HG02642 (cell line): ENCODE results near the gene IL32.
"Not testable (repeated sequence)": the region's sequence is repeated elsewhere in the genome, so short reads cannot be mapped to it uniquely, and the experiment has no call there.

Source experiments
- ATAC-seq: cut with Tn5 transposase; IDR thresholded peaks from one replicate; pipeline ENCODE4 v1.9.1; 2021; ENCODE audit warnings: mild to moderate bottlenecking; ENCODE audit not compliant: unreplicated experiment, poor library complexity

IL32 gene

DNA sequence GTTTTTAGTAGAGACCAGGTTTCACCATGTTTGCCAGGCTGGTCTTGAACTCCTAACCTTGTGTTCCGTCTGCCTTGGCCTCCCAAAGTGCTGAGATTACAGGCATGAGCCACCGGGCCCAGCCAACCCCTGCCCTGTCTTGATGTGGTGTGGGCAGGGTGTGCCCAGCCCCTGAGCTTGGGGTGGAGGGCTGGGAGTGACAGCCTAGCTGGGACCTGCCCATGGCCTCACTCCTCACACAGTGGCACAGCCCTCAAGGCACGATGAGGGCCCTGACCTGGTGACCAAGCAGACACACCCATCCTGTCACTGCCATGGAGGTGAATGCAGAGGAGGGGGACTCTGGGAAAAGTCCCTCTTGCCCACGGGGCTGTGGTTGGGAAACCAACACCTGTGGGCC, 3.0 kb downstream of the IL32 start:
- ATAC-seq: no peak

DNA sequence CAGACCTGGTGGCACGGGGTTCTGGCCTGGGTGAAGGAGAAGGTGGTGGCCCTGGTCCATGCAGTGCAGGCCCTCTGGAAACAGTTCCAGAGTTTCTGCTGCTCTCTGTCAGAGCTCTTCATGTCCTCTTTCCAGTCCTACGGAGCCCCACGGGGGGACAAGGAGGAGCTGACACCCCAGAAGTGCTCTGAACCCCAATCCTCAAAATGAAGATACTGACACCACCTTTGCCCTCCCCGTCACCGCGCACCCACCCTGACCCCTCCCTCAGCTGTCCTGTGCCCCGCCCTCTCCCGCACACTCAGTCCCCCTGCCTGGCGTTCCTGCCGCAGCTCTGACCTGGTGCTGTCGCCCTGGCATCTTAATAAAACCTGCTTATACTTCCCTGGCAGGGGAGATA, 3.7 kb downstream of the IL32 start:
- not testable (repeated sequence) for ATAC-seq

DNA sequence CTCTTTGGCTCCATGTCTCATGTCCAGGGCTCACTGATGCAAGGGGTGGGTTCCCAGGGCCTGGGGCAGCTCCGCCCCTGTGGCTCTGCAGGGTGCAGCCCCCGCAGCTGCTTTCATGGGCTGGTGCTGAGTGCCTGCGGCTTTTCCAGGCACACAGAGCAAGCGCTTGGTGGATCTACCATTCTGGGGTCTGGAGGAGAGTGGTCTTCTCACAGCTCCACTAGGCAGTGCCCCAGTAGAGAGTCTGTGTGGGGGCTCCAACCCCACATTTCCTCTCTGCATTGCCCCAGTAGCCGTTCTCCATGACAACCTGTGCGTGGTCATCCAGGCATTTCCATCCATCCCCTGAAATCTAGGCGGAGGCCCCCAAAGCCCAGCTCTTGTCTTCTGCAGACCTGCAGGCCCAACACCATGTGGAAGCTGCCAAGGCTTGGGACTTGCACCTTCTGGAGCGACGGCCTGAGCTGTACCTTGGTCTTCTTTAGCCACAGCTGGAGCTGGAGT, 5.2 kb downstream of the IL32 start:
- no peak for ATAC-seq

DNA sequence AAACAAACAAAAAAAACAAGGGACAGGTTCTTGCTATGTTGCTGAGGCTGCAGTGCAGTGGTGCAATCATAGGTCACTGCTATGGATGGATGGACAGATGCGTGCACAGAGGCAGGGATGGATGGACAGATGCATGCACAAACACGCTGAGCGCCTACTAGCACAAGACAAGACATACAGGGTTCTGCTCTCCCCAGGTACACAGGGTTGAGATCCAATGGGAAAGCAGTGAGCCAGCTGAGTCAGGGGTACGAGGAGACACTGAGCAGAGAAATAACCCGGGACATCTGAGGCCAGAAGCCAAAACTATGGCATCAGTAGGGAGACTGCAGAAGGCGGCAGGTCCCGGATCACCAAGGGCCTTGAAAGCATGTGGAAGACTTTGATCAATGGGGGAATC, 6.2 kb downstream of the IL32 start:
- ATAC-seq: no peak

DNA sequence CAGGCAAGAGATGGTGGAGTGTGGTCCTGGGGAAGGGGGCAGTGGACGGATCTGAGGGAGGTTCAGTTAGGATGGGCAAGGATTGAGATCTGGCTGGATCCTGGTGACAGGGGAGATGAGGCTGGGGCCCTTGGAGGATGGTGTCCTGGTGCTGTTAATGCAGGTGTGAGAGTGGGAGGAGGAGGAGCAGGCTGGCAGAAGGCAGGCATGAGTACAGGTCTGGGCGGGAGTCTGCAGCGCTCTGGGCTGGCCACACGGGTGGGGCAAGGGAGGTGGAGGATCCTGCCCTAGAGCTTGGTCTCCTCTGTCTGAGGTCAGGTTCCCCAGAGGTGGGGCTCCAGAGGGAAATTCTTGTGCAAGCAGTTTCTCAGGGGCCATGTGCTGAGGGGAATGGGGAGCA, 6.7 kb downstream of the IL32 start:
- not testable (repeated sequence) for ATAC-seq

DNA sequence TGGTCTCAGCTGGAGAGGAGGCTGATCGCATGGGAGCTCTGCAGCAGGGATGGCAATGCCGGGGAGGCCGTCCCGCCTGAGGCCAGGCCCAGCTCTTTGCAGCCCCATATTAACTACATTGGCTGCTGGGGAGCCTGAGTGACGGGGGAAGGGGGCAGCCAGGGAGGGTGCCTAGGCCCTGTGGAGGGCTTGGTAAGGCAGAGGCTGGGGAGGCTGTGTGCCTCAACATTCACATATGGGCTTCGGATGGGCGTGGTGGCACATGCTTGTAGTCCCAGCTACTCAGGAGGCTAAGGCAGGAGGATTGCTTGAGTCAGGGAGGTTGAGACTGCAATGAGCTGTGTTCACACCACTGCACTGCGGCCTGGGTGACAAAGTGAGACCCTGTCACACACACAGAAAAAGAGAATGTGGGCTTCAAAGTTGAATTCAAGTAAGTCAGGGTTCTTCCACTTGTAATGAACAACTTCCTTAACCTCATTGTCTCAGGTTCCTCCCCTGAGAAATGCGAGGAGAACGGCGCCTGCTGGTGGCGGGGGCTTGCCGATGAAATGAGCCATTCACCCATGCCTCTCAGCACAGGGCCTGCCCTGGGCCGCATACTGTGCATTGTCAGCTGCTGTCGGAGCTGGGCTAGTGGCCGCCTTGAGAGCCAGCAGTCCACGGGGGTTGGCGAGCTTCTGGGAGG, 7.3 kb downstream of the IL32 start:
- ATAC-seq: not testable (repeated sequence)

DNA sequence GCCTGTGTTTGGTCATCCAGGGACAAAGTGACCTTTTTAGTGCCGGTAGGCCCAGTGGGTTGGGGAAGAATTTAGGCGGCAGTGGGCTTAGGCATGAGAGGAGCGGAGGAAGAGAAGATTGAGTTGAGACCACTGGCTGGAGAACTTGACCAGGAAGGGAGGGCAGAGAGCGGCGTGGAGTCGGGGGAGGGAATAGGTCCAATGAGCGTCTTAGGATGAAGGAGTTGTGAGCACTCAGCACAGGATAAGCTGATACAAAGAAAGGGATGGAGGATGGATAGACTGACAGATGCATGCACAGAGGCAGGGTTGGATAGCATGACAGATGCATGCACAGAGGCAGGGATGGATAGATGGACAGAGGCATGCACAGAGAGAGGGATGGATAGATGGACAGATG, 8.0 kb downstream of the IL32 start:
- ATAC-seq: no peak

DNA sequence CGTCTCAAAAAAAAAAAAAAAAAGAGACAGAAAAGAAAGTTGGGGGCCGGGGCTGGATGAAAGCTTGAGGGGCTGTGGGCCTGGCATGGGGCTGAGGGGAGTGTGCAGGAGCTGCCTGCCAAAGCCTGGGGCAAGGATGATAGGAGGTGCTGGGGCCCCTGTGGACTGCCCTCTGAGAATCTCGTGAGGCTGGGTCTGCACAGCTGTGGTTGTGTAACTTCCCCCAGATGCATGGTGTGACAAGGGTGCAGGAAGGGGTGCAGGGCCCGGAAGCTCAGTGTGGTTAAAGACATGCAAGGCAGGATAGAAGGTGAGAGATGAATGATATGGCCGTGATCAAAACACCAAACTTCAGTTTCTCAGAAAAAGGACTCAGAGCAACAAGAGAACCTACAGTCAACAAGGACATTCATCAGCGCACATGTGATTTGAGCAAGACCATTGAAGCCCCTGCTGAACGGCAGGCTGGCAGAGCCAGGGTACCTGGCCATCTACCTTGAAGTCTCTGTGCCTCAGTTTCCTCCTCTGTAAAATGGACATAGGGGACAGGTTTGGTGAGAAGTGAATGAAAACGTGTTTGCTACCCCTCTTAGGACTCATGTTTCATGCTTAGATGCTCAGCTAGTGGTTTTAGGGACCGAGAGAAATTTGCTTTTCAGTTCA, 9.6 kb downstream of the IL32 start:
- peak; percentile 51 for ATAC-seq

DNA sequence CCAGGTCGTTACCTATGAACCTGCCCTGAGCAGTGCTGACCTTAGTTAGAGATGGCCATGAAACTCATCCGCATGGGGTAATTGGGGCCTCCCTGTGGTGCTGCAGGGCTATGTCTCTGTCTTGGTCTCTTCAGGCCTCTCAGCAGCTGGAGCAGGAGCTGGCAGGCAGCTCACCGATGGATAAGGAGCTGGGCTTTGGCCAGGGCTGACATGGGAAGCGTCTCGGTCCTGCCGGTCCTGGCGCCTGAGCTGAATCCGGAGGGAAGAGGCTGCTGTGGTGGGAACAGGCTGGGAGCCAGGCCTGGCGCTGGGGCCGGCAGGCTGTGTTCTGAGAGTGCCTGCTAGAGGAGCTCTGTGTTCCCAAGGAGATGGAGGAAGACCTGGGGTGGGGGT, 10.1 kb downstream of the IL32 start:
- ATAC-seq: no peak

DNA sequence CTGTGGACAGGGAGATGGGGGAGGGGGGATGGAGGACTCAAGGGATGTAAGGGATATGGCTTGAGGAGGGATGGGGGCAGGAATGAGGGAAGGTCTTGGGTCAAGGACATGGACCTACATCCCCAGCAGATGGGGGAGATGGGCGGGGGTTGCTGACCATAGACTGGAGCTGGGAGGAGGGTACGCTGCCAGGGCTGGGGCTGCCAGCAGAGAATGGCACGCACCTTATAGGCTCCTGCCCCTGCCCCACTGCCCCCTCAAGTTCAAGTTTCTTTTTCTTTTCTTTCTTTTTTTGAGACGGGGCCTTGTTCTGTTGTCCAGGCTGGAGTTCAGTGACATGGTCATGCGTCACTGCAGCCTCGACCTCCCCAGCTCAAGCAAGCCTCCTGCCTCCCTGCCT, 10.5 kb downstream of the IL32 start:
- not testable (repeated sequence) for ATAC-seq

DNA sequence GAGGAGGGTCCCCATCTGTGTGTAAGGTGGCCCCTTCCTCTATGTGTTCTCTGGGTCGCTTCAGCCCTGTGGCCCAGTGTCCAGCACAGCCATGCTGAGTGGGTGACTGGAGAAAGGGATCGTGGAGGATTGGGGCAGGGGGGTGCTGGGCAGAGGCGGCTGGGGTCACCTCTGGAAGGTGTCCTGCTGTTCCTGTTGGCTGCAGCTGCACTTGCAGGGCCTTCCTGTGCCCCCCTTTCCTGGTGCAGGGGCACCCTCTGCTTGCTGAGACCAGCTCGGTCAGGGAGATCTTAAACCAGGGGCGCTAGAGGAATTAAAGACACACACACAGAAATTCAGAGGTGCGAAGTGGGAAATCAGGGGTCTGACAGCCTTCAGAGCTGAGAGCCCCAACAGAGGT, 11.1 kb downstream of the IL32 start:
- ATAC-seq: no peak

DNA sequence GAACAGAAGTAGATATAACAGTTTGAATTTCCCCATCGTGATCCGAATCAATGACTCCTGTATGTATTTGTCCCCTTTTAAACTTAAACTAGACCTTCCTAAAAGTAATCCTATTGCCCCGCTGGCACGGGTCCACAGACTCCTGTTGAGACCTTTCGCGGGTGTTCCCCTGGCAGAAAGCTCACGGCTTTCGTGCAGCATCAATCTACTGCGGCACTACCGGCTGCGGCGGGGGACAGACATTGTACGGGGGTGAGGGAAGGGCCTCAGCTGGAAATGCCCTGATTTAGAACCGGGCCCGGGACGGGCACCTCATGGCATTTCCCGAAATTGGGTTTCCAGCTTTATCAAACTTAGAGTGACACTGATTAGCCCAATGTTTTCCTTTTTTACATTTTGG, 14.6 kb downstream of the IL32 start:
- ATAC-seq: no peak

DNA sequence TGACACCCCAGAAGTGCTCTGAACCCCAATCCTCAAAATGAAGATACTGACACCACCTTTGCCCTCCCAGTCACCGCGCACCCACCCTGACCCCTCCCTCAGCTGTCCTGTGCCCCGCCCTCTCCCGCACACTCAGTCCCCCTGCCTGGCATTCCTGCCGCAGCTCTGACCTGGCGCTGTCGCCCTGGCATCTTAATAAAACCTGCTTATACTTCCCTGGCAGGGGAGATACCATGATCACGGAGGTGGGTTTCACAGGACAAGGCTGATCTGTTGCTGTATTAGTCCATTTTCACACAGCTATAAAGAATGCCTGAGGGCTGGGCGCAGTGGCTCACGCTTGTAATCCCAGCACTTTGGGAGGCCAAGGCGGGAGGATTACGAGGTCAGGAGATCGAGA, 16.5 kb downstream of the IL32 start:
- ATAC-seq: not testable (repeated sequence)

DNA sequence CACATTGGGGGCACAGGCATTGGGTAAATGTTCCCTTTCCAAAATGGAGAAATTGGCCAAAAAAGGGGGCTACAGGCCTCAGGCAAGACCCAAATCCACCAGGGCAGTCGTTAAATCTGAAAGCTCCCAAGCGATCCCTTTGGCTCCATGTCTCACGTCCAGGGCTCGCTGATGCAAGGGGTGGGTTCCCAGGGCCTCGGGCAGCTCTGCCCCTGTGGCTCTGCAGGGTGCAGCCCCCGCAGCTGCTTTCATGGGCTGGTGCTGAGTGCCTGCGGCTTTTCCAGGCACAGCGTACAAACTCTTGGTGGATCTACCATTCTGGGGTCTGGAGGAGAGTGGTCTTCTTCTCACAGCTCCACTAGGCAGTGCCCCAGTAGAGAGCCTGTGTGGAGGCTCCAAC, 18.0 kb downstream of the IL32 start:
- ATAC-seq: not testable (repeated sequence)

DNA sequence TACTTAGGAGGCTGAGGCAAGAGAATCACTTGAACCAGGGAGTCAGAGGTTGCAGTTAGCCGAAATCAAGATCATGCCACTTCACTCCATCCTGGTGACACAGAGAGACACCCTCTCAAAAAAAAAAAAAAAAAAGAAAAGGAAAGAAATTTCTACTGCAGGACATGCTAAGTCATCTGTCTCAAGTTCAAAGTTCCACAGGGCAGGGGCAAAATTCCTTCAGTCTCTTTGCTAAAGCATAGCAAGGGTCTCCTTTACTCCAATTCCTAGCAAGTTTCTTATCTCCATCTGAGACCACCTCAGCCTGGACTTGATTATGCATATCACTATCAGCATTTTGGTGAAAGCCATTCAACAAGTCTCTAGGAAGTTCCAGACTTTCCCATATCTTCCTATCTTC, 19.1 kb downstream of the IL32 start:
- ATAC-seq: no peak

DNA sequence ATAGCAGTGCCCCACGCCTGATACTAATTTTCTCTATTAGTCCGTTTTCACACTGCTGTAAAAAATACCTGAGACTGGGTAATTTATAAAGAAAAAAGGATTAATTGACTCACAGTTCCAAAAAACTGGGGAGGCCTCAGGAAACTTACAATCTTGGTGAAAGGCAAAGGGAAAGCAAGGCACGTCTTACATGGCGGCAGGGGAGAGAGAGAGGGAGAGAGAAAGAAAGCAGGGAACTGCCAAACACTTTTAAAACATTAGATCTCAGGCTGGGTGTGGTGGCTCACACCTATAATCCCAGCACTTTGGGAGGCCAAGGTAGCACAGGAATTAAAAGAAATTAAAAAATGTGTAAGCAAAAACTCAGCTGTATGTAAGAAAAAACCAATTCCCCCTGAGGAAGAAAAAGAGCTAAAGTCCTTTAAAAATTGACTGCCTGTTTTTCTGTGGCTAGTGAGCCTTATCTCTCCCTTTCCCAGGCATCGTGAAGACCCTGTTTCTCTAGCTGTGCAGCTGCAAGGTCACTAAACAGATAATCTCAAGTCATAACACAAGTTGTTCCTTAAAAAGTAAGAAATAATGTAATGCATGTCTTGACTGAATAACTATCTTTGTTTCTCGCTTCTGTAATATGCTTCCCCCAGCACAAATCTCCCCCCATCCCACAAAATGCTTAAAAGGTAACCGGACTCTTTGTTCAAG, 19.7 kb downstream of the IL32 start:
- ATAC-seq: no peak

DNA sequence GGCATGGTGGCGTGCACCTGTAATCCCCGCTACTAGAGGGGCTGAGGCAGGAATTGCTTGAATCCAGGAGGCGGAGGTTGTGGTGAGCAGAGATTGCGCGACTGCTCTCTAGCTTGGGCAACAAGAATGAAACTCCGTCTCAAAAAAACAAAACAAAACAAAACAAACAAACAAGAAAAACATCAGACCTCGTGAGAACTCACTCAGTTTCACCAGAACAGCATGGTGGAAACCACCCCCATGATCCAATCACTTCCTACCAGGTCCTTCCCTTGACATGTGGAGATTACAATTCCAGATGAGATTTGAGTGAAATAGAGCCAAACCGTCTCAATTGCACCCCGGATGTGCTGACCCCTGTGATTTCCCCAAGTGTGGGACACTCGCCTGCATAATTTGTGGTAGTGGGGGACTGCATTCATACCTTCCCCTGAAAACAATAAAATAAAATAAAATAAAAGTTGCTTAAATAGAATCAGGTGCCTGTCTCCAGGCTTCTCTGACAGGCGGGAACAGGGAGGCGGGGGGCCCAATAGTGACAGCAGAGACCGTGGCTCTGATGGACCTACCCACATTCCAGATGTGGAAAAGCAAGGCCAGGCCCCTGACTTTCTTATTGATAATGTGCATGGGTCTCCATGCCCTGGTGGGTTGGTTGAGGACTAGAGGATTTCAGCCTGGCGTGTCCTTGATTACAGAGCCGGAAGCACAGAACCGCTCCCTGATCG, 20.6 kb downstream of the IL32 start:
- ATAC-seq: no peak

DNA sequence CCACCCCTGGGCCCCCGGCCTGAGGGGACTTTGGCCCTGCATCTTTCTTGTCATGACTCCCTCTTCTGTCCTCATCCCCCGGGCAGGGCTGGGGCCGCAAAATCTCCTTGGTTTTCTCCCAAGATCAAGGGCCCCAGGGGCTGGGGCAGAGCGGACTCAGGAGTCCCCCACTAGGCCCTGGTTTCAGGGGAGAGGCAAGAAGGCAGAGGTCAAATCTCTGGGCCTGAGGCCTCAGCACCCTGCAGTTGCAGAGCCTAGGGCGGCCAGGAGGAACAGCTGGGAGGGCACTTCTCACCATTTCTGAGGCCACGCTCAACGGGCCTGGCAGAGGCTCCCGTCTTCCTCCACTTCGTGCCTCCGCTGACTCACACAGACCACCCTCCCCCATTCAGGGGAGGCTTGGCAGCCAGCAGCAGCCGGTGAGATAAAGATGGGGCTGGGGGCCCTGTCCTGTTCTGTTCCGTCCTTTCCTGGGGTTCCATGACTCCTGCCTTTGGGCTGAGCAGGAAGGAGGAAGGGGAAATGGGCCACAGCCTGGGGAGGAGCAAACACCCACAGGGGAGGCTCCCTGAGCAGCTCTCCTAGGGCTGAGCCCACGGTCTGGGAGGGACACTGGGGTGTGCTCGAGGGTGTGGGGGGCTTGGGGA, 21.3 kb downstream of the IL32 start:
- no peak for ATAC-seq

DNA sequence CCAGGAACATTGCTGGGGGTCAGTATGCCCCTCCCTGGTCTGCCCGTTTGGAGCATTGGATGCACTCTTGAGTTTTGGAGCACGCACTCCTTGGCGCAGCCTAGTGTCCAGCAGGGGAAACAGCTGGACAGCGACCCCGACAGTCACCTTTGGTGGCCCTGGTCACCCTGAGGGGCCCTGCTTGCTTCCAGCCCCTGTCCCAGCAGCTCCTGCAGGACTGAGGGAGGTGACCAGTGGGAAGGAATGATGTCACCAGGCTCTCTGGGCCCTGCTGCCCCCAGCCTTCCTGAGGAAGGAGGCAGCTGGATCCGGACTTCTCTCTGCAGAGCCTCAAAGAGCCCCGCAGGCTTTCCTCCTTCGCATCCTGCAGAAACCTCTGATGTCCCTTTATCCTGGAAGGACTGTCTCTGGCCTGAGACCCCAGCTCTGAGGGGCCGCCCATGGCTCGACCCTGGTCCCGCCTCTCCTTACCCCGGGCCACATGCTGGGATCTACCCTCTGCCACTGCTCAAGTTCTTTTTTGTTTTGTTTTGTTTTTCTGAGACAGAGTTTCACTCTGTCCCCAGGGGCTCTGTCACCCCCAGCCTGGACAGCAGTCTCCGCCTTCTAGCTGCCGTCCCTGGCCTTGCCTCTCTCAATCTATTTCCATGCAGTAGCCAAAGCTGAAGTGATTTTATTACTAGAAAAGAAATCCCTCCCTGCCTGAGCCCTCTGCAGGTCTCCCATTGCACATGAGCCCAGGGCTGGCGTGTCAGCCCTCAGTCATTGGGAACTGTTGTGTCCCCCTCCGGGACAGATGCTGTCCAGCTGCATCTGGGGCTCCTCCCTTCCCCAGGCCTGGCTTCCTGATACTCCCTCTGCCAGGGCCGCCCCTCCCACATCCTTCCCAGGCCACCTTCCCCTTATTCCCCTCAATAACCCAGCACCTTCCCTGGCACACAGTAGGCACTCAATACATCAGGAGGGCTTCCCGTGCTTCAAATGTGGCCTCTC, 22.1 kb downstream of the IL32 start:
- ATAC-seq: no peak
